Prostate gland (tissue), 2 donors: Measurements from ENCODE around the gene PLAAT4. TPM values are rescaled to one million over a fixed set of nuclear protein-coding genes. Genes with fewer than 3 reads are reported as not detected.
A peak's percentile ranks its signal among the peaks of the same experiment; 100 is the strongest.

Experiments used
- DNase-seq: peaks from one replicate; pipeline ENCODE4 v3.0.0-alpha.2; 2019; ENCODE audit warnings: low spot score
- H3K27ac ChIP-seq, 2 donors: fragments of 200-600 bp; sonication (generic); 2 replicates each; pipeline ENCODE4 v1.5.1; 2017 to 2019
- H3K27me3 ChIP-seq: fragments of 200-600 bp; sonication (generic); replicated peaks from 2 replicates; pipeline ENCODE4 v1.5.1; 2019; ENCODE audit not compliant: insufficient read depth
- H3K36me3 ChIP-seq, 2 donors: fragments of 200-600 bp; sonication (generic); 1 replicate in 1 of 2; 2 replicates in 1 of 2; pipeline versions ENCODE4 v1.5.1 to v1.8.1; 2017 to 2019
- H3K4me1 ChIP-seq: fragments of 200-600 bp; sonication (generic); replicated peaks from 2 replicates; pipeline ENCODE4 v1.5.1; 2019
- H3K4me3 ChIP-seq, 2 donors: fragments of 200-600 bp; sonication (generic); 2 replicates each; pipeline ENCODE4 v1.5.1; 2017 to 2019
- H3K9me3 ChIP-seq: fragments of 200-600 bp; sonication (generic); 2 replicates; pipeline ENCODE4 v1.5.1; 2017
- CTCF ChIP-seq, 4 experiments: fragments of 200-600 bp in 2 of 4; fragments of 450-650 bp in 2 of 4; sonication (generic) in 2 of 4; IDR thresholded peaks; 1 replicate in 3 of 4; 2 replicates in 1 of 4; pipeline ENCODE4 v1.5.1; 2016 to 2019; ENCODE audit warnings: antibody characterized with exemption in 4 of 4, mild to moderate bottlenecking in 2 of 4, moderate library complexity in 2 of 4
- POLR2A ChIP-seq: fragments of 450-650 bp; IDR thresholded peaks from one replicate; pipeline ENCODE4 v1.6.1; 2016; ENCODE audit warnings: antibody characterized with exemption, mild to moderate bottlenecking
- POLR2AphosphoS5 ChIP-seq: sonication (generic); formaldehyde crosslinking; IDR thresholded peaks from one replicate; pipeline ENCODE4 v1.6.1; 2017; ENCODE audit warnings: antibody characterized with exemption
- WGBS: methylation state at CpG from one replicate; pipeline ENCODE4 v1.1.5; 2018; 5-methylcytosine and 5-hydroxymethylcytosine counted together
- intact Hi-C: fragments of 100-400 bp; cut with DNase I; formaldehyde crosslinking; loops from one replicate; pipeline ENCODE4 v1.14.2; 2022
- total RNA-seq, 2 donors: library from RNA; depleted of rRNA; stranded (reverse); fragments of >200 nt; gene quantifications; one replicate each; pipeline ENCODE4 v1.1.0, GENCODE V29; 2016

Gene PLAAT4
- total RNA-seq, 2 donors from 2014 or later = 47.6 to 50.8 TPM

GRCh38 chr11:63563201-63564055 lies 26.8 kb downstream of the PLAAT4 start, which contains the start of gene PLAAT2:
Gene PLAAT2 (minus strand): TSS chr11:63563379. CDS start chr11:63563324, 55 bp downstream.
- Histone ChIP-seq H3K4me3 (no peak within 1 kb of the TSS), H3K4me1 (no peaks in the 10 kb centered on the region), H3K27ac (no peak within 1 kb of the TSS), H3K9me3 (no peaks in the 10 kb centered on the region), H3K27me3 (no peaks in the 10 kb centered on the region), H3K36me3 (no peaks in the 10 kb centered on the region)
- intact Hi-C loops = no loop called here
- DNase-seq = no peak
- TF ChIP-seq CTCF (IDR thresholded peaks at IDR 0.05) (no peak), POLR2A (no peak), POLR2AphosphoS5 (no peak)
- WGBS = 97% methylated on average over 13 of the region's 13 CpGs

DNA sequence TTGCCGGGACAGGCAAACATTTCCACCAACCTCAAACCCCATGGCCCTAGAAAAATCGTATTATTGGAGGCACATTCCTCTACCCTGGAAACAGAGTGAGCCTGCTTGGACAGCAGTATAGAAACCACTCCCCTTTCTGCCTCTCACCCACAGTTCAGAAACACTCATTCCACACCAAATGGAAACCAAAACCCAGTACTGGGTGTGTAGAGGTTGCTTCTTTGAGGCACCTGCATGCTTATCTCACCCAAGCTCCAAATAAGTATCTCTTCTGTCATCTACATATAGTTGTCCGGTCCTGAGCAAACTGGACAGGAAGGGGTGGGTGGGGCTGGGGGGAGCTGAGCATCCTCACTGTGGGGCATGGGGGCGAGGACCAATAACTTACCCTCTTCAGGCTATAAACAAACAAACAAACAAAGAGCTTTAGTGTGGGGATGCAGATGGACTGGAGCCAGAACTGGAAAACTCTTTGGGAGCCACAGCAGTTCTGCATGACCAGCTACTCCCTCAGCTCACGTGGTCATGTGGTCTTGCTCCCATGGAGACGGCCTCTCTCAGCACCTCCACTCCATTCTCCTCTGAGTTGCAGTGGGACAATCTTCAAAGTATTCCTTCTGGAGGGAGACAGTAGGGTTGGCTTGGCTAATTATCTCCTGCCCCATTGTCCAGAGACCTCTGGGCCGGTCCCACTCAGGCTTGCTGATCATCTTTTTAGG lies 27.6 kb downstream of the PLAAT4 start:
- Histone ChIP-seq H3K27ac (no peak overlapping the region), H3K9me3 (no peaks in the 10 kb centered on the region), H3K27me3 (no peaks in the 10 kb centered on the region), H3K4me1 (no peaks in the 10 kb centered on the region), H3K4me3 (no peak overlapping the region), H3K36me3 (no peaks in the 10 kb centered on the region)
- intact Hi-C loops = no loop called here
- 88% methylated on average over 7 of the region's 7 CpGs for WGBS
- no peak for DNase-seq
- TF ChIP-seq POLR2A (no peak), POLR2AphosphoS5 (no peak), CTCF (IDR thresholded peaks at IDR 0.05) (no peak)

- no peaks in the 10 kb centered on the region for H3K9me3 ChIP-seq
- no peak overlapping the region for H3K27ac ChIP-seq
- H3K4me3 ChIP-seq = no peak overlapping the region
- no peaks in the 10 kb centered on the region for H3K27me3 ChIP-seq
- DNase-seq = peak; percentile 63
- no peaks in the 10 kb centered on the region for H3K36me3 ChIP-seq
- intact Hi-C loops = no loop called here
- TF ChIP-seq POLR2AphosphoS5 = peak; percentile 62
- no peak for TF ChIP-seq POLR2A
- no peak for TF ChIP-seq CTCF (IDR thresholded peaks at IDR 0.05)
- WGBS = 44% methylated on average over 4 of the region's 4 CpGs
- no peaks in the 10 kb centered on the region for H3K4me1 ChIP-seq
Observed at GRCh38 chr11:63564784-63565350, 28.3 kb downstream of the PLAAT4 start.

DNA sequence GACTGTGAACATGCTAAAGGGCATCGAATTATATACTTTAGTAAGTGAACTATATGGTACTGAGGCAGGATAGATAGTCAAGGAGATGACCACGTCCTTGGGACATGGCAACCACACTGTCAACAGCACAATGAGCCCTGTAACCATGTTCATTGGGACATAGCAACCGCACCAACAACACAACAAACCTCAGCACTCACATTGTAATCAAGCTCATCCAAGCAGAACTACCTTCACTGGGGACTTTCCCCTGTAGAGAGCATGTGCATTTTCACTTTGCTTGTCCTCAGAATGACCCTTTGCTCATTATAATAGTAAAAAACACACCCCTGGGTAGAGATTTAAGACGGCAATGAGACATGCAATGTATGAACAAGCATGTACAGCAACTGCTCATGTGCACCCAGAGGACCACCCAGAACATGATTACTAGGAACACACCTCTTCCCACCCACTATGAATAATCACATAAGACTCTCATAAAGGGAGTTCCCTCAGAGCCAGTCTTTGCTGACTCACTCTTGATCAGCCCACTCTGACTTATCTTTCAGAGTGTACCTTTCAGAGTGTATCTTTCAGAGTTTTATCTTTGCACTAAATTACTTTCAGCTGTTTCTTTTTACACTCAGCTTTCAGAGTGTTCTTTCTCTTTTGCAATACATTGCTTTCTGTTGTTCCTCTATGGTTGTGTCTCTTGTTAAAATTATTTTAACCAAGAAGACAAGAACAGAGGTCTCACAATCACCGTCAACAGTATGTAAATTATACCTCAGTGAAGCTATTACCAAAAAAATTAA lies 30.6 kb downstream of the PLAAT4 start:
- Histone ChIP-seq H3K27me3 (no peaks in the 10 kb centered on the region), H3K4me3 (no peak overlapping the region), H3K9me3 (no peaks in the 10 kb centered on the region), H3K36me3 (no peaks in the 10 kb centered on the region), H3K27ac (peak overlapping the region in 1 of 2 donors; percentile 4), H3K4me1 (no peaks in the 10 kb centered on the region)
- 25% methylated on average over 5 of the region's 5 CpGs for WGBS
- intact Hi-C loops = no loop called here
- peak; percentile 24 for DNase-seq
- TF ChIP-seq POLR2A = peak; percentile 33
- TF ChIP-seq POLR2AphosphoS5 = peak; percentile 64
- no peak for TF ChIP-seq CTCF (IDR thresholded peaks at IDR 0.05)
